ENCODE data around the gene CNTNAP2.

CNTNAP2 gene

DNA sequence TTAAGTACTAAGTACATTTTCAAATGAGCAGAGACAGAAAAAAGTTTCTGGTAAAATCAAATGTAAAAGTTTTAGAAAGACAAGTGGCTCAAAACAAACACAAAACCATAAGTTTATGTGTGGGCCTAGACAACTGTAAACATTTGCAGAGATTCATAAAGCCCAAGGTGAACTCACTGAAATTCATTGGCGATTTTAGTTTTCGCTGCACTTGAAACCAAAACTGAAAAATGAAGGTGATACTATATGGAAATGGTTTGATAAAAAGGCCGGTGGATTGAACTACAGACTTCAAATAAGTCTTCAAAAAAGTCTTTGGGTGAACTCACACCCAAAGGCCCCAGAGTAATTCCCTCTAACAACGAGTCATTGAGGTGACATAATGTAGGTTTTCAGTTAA, 1289.0 kb downstream of the CNTNAP2 start:
- no peak for DNase-seq (ENCODE audit: low read depth)

DNA sequence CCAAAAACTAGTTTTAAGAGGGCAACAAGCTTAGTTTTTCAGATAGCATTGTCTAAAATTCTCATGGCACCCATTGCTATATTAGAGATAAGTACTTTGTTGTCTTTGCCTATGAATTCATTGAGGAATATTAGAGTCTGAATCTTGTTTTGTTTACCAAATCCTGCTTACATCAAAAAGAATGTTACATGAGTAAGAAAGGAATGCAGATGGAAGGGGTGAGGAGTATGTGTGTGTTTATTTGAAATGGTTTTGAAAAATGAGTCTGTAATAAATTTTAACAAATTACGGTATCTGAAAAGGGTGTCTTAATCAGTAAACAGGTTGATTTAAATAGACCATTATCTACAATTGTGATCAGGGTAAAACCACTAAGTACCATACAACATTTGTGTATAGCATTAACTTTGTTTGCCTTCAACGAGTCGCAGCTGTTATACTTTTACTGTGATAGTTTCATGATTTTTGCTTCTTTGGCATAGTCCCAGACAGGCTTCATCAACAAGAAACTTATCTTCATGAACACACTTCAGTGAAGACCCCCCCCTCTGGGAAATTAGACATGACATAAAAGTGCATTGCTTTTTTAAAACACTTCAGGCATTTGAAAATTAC, 1290.0 kb downstream of the CNTNAP2 start:
- DNase-seq (ENCODE audit: low read depth), result peak; percentile 49

DNA sequence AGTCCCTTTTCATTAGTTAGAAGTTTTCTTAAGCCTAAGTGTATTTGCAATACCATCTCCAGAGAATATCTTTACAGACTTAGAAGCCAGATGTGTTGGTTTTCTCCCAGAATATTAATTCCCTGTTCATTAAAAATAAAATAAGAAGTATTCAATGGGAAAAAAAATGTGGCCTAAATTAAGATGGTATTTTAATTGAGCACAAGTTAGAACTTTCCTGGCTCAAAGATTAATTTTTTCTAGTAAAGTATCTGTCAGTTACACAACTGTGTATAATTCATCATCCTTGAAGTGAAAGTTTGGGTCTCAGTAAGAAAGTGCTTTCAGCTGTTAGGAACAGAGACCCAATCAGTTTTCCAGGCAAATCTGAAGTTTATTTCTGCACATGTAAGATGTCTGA, 1294.5 kb downstream of the CNTNAP2 start:
- no peak for DNase-seq (ENCODE audit: low read depth)

DNA sequence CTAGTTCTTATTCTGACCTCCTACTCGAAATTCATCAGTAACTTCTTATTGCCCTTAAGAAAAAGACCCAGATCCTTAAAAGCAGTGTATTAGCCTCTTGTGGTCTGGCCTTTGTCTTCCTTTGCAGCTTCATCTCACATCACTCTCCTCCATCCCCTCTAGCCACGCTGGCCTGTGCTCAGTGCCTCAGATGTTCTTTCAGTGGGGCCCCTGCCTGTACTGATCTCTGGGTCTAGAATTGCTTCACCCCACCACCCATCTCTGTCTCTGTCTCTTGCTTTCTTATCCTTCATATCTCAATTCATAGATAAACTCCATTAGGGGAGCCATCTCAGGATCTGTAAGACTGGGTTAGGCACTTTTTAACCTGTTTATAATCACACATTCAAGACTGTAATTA, 1295.5 kb downstream of the CNTNAP2 start:
- no peak for DNase-seq (ENCODE audit: low read depth)

DNA sequence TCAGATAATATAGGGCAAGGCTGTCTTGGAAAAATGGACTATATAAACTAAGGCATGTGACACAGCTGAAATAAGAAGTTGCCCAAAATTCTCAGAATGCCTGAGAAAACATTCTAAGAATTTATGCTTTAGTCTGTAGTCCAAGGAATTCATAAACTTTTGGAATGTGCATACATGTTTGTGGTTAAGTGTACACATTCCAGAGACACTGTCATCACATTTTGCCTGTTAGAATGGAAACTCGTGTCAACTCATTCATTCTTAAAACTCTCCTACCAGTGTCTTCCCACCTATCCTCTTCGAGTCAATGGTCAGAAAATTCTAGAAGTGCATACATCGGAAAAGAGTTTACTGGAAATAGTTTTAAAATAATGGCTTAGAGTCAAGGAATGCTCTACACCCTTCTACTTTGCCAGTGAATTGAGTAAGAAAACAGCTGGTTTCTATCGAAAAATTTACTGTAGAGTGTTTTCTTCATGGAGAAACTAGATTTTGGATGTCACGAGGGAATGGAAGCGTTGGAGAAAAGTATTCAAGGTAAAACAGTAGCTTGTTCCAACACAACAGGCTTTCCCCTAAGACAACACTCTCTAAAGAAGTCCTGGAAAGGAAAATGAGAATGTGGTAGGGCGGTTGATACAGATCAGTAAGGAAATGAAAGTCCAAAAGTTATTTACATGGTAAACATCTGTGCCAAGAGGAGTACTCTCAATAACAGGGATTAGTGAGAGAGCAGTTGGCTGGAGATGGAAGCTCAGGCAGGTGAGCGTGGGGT, 1296.4 kb downstream of the CNTNAP2 start:
- DNase-seq (ENCODE audit: low read depth), result peak; percentile 84

DNA sequence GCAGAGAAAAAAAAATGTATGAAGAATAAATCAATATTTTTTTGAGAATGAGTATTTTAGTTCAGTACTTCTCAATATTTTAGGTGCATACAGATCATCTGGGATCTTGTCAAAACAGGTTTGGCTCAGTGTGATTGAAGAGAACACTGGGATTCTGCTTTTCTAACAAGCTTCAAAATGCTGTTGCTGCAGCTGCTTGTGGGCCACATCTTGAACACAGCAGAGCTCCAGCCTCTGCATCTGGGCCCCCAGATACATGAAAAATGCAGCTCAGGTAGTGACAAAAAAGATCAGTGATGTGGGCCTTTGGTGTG, 1296.9 kb downstream of the CNTNAP2 start:
- no peak for DNase-seq (ENCODE audit: low read depth)

DNA sequence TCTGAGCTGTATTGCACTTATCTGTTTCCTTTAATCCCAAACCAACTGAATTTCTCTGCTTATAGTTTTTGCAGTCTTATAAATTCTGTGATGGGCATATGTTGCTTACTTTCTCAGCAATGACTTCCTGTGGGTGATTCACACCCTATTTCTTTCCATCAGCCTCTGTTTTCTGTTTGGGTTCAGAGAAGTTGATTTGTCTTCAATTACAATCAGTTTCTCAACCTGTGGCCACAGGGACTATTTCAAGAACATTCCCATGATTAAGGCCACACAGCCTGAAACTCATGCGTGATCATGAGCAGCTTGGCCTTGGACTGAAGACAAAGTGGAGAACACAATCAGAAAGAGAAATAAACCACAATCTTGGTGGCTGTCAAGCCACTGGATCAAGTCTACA, 1299.4 kb downstream of the CNTNAP2 start:
- peak; percentile 23 for DNase-seq (ENCODE audit: low read depth)

DNA sequence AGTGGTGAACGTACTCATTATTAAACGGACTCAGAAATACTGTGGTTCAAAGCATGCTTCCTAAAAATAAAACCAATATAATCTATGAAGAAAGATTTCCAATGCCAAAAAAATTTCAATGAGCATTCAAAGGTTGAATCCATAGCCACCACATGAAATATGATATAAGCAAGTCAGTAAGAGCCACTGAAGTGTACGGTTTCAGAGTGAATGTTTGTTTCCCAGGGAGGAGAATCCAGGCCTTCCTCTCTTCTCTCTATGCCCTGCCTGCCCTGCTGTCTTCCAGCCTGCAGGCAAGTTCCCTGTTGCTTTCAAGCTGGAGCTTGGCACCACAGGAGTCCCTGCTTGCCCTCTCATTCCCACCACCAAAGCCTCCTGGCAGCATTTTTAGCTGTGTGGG, 1302.4 kb downstream of the CNTNAP2 start:
- no peak for DNase-seq (ENCODE audit: low read depth)

DNA sequence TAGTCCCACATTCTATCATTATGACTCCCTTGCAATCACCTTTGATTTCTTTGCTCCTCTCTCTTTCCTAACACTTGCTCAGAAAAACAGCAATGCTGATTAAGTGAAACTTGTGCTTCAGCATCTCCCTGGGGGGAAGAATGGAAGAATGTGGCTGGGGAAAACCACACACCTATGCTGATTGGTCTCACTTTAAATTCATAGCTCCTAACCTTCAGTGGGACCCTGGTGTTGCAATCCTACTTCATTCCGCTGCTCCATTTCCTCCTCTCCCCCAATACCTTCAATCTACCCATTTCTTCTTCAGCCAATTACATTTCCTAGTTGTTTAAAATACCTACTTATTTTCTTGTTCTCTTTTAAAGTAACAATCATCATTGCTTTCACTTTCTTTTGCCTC, 1307.3 kb downstream of the CNTNAP2 start:
- DNase-seq (ENCODE audit: low read depth), result no peak

DNA sequence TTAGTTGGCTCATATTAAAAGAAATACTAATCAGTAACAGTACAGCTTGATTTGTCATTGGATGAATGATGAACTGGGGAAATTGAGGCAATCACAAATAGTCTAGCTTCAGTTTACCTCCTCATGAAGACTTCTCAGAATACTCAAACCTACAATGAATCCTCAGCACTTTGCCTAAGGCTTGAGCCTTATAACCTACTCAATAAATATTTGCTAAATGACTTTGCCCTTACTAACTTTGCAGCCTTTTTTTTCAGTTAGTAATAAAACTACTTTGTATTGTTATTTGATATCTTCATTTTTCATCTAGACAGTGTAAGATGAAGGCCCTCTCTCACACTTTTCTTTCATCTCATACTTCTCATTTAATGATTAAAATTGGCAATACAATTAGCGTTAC, 1311.5 kb downstream of the CNTNAP2 start:
- no peak for DNase-seq (ENCODE audit: low read depth)

DNA sequence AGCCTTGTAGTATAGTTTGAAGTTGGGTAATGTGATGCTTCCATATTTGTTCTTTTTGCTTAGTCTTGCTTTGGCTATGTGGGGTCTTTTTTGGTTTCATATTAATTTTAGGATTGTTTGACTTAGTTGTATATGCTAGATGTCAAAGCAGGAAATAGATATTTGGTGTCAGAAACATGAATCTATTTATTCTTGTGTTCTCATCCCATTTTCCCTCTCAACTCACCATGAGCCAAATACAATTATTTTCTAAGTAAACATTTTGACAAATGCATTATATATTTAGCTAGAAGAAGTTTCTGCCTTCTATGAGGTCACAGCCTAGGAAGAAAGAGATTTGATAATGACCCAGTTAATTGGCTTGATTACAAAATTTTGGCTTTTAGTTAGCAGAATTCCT, 1313.4 kb downstream of the CNTNAP2 start:
- no peak for DNase-seq (ENCODE audit: low read depth)

DNA sequence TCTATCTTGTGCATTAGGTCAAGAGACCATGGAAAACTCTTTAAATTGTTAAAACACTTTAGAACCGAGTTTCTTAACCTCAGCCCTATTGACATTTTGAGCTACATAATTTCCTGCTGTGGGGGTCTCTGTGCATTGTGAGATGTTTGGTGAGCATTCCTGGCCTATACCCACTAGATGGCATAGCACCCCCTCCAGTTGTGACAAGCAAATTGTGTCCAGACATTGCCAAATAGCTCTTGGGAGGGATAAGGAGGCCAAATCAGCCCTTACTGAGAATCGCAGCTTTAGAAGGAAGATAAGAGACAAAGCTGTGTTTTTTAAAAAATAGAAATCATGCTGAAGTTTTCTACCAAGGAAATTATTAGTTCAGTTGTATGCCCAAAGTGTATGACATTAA, 1315.5 kb downstream of the CNTNAP2 start:
- DNase-seq (ENCODE audit: low read depth), result peak; percentile 7

DNA sequence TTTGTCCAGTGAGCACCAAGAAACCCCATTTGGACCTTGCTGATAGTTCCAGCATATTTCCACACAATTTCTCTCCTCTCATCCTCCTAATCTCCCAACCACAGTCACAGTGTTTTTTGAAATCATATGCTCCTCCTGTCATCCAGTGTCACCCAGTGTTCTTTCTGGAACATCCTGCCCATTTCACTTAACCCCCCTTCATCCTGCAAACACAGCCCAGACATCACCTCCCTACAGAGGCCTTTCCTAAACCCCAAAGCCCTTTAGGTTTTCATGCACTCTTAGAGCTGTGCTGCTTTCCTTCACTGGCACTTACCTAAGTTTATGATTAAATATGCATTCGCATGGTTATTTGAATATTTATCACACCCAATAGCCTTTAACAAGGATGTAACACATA, 1316.0 kb downstream of the CNTNAP2 start:
- no peak for DNase-seq (ENCODE audit: low read depth)

DNA sequence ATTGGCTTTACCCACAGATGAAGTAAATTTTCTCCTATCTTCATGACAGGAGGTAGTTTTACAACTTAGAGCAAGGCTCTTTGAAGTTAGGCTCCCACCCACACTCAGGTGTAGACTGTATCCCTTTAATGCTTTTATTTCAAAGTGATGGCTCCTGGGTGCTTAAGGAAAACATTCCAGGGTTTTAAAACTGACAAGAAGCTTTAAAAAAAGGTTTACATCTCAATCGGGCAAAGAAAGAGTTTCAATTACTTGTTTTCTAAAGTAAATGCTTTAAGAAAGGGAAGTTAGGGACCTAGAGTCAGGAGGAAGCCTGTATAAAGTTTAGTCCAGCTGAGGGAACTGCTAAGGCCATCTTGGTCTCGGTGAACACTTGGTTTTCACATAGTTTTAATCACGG, 1320.1 kb downstream of the CNTNAP2 start:
- DNase-seq (ENCODE audit: low read depth), result no peak

DNA sequence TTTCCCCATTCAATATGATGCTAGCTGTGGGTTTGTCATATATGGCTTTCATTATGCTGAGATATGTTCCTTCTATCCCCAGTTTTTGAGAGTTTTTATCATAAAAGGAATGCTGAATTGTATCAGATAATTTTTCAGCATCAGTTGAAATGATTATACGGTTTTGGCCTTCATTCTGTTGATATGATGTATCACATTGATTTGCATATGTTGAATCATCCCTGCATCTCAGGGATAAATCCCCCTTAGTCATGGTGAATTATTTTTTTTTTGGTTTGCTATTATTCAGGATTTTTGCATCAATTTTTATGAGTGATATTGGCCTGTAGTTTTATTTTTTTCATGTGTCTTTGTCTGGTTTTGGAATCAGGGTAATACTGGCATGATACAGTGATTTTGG, 1321.6 kb downstream of the CNTNAP2 start:
- DNase-seq (ENCODE audit: low read depth), result no peak

DNA sequence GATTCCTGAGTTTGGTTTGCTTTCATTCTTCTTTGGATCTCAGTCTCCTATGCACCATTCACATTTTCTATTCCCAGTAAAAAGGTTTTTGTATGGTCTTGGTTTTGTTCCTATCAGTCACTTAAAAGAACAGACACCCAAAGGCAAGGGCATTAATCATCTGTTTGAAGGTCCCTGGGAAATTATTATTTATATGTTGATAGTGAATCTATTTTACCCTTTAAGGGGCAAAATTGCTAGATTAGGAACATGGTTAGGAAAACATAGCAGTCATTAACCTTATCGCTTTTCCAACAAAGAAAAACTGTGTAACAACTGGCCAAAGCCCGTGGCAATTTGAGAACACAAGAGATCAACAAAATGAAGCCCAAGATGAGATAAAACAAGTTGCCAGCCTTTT, 1327.3 kb downstream of the CNTNAP2 start:
- DNase-seq (ENCODE audit: low read depth), result no peak

DNA sequence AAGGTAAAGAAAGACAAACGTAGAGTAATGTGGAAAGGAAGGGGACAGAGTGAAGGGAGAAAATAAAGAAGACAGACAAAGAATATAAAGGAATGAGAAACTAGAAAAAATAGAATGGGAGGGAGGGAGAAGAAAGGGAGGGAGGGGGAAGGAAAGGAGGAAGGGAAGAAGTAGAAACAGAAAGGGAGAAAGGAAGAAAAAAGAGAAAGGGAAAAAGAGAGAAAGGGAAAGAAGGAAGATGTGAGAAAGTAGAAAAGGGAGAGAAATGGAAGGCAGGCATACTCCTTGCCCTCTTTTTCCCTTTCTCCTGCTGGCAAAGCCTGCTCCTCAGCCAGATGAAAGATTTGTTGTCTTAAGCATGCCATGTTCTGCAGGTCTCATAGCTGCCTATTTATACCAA, 1336.2 kb downstream of the CNTNAP2 start:
- no peak for DNase-seq (ENCODE audit: low read depth)

DNA sequence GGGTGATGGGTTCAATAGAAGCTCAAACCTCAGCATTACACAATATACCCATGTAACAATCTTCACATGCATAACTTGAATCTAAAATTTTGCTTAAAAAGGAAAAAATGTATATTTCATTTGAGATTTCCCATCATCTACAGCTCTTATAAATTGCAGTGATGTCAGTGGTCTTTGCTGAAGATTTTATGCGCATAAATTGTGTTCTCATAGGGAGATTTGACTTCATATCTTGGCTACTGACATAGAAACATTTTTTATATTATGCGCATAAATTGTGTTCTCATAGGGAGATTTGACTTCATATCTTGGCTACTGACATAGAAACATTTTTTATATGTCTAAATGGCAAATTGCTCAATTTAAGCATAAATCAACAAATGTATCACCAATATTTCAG, 1348.6 kb downstream of the CNTNAP2 start:
- DNase-seq (ENCODE audit: low read depth), result no peak

DNA sequence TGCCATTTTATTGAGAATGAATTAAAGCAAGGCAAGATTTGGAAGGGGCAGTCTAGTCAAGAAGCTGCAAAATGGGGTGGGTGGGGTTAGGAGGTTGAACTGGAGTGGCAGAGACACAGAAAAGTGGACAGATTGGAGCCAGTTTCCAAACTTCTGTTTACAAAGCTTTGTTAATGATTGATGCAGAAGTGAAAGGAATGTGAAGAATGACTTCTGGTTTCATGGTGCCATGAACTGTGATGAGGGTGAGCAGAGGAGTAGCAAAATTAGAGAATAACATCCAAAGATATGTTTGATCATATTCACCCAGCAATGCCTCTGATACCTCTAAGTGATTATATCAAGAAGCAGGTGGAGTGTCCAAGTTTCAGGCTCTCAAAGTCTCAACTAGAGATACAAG, 1356.0 kb downstream of the CNTNAP2 start:
- DNase-seq (ENCODE audit: low read depth), result no peak

DNA sequence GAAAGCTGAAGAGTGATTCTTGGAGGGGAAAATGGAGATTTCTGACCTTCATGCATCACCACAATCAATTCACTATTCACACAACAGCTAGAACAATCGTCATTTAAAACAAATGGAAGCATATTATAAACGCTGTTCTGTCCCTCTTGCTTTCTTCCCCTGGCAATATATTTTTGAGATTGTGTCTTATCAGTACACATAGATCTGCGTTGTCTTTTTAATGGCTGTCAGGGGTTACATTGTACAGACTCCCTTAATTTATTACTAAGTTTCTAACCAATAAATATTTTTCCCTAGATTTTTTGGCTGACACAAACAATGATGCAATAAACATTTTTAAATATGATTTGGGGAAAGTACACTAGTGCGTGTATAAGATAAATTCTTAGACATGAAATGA, 1358.3 kb downstream of the CNTNAP2 start:
- DNase-seq (ENCODE audit: low read depth), result no peak

DNA sequence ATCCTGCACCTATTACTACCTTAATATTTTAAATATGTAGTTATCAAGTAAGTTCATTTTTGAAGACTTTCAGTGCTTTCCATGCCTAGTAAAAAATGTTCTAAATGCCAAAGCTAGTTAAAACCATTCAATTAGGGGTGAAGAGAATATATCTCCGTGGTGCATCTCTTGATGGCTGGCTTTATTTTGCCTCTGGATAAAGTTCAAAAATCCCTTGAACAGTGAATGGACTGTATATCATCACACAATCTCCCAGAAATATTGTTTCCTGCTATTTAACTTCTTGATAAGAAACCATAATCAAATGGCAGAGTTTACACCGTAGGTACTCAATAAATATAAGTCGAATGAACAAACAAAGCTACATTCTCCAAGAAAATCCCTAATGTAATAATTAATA, 1360.9 kb downstream of the CNTNAP2 start:
- DNase-seq (ENCODE audit: low read depth), result no peak

DNA sequence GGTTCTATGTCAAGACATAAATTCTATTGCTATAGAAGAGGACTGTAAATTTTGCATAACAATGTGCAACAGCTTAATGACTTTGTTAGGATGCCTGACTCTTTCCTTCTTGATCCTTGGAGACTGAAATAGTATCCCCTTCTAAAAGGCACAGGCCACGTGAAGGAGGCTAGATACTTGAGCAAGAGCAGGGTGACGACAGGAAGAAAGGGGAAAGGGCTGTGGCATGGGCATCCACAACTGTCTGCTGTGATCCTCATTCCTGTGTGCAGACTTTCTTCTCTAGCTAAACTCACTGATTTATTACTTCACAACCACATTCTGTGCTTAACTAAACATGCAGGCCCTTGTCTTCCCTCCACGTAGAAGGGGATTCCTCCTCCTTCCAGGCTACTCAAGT, 1362.2 kb downstream of the CNTNAP2 start:
- DNase-seq (ENCODE audit: low read depth), result no peak

DNA sequence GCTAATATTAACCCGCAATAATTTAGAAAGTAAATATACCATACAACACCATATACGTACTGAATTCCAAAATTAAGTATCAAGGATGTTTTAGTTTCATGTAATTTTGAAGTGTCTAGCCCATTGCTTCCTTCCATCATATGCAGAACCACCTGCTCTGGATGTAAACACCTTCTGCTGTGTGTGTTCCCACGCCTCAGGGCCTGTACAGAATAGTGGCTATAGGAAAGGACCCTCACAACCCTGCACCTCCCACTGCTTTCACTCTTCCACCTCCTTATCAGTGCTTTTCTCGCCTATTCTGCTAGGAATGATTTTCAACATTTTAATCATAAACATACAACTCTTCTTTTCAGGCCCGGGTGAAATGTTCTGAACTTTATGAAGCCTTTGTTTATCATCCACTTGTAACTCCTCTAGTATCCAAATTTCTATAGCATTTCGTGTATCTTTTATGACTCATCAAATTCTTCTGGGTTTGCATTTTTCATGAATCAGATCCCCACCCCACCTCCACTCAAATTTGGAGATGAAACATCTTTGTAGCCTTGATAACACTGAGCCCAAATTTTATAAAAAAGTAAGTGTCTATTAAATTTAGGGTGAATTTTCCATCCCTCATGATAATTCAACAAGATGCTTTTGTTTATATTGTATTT, 1367.2 kb downstream of the CNTNAP2 start:
- peak; percentile 6 for DNase-seq (ENCODE audit: low read depth)

Measured in EH (cell line).